IgD-negative memory B cell (primary cell): ENCODE measurements around the gene COL18A1. TPM values are rescaled to one million over a fixed set of nuclear protein-coding genes. Genes with fewer than 3 reads are reported as not detected.
A peak's percentile ranks its signal among the peaks of the same experiment; 100 is the strongest.

Experiments
- H3K27ac Mint-ChIP-seq, 3 donors: one replicate each; pipeline ENCODE4 v1.8.0; 2020 to 2022; ENCODE audit warnings: mild to moderate bottlenecking in 3 of 3, mixed read lengths in 3 of 3, moderate library complexity in 1 of 3
- H3K27me3 Mint-ChIP-seq: one replicate; pipeline ENCODE4 v1.8.0; 2021; ENCODE audit warnings: mixed read lengths
- H3K36me3 Mint-ChIP-seq: one replicate; pipeline ENCODE4 v1.8.0; 2020; ENCODE audit warnings: mild to moderate bottlenecking, mixed read lengths
- H3K4me1 Mint-ChIP-seq, 3 donors: one replicate each; pipeline ENCODE4 v1.8.0; 2020 to 2022; ENCODE audit warnings: mixed read lengths in 3 of 3, mild to moderate bottlenecking in 1 of 3
- H3K4me3 Mint-ChIP-seq, 4 donors: one replicate each; pipeline ENCODE4 v1.8.0; 2020 to 2022; ENCODE audit warnings: mild to moderate bottlenecking in 4 of 4, mixed read lengths in 4 of 4, moderate library complexity in 3 of 4
- H3K9me3 Mint-ChIP-seq, 3 donors: one replicate each; pipeline ENCODE4 v1.8.0; 2020 to 2021; ENCODE audit warnings: mixed read lengths in 3 of 3, mild to moderate bottlenecking in 1 of 3
- polyA plus RNA-seq: library from polyadenylated mRNA; unstranded; fragments of 300-500 nt; fragmentation: Illumina TruSeq; gene quantifications from one replicate; pipeline ENCODE4 v1.2.3, GENCODE V29; 2021

The COL18A1 gene
- polyA plus RNA-seq, 1 donor from 2014 or later, result 4.0 TPM

DNA sequence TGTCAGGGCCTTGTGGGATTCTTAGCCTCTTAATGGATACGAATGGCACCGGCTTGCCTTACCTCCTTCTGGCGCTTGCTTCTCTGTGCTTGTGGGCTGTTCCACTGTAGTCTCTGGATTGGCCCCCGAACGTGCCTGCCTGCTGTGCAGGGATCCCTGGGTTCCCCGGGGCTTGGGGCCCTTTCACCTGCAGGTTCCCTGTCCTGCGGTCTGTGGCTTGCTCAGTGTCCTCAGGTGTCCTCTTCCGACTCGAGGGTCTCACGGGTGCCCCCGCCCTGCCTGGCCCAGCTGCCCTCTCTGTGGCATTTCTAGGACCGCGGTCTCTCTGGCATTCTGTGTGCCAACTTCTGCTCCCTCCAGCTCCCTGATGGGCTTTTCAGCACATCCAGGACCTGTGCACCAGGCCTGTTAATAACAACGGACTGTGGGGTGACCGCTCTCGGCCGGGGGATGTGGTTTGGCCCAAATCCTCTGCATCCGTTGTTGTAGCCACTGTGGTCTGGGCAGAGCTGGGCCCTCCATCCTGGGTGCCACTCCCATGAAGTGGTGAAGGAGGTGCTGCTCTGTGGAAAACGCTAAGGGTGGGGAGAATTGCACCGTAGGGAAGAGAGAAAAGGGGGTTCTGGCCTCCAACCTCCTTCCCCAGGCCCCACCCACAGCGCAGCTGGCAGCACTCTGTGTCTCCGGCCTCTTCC lies 12.4 kb downstream of the COL18A1 start:
- H3K4me1 Mint-ChIP-seq, result no peaks in the 10 kb centered on the region
- no peaks in the 10 kb centered on the region for H3K9me3 Mint-ChIP-seq
- H3K36me3 Mint-ChIP-seq, result no peaks in the 10 kb centered on the region
- H3K27me3 Mint-ChIP-seq, result peaks cover 5% of the 10 kb centered on the region
- no peak overlapping the region for H3K27ac Mint-ChIP-seq
- H3K4me3 Mint-ChIP-seq, result no peak overlapping the region

DNA sequence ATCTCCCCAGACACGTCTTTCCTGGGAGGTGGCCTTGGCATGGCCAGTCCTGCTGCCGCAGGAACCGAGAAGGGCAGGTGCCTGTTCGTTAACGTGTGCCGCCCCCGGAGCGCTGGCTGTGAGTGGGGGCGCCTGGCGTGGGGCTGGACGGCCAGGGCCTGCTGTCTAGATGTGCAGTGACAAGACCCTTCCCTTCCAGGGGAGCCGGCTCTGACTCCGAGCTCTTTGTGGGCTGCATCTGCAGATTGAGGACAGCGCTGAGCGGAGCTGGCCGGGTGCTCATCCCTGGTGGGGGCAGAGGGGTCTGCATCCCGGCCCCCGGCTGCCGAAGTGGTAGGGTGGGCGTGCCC lies 13.0 kb downstream of the COL18A1 start:
- H3K4me3 Mint-ChIP-seq, result no peak overlapping the region
- H3K9me3 Mint-ChIP-seq, result no peaks in the 10 kb centered on the region
- H3K27ac Mint-ChIP-seq, result no peak overlapping the region

DNA sequence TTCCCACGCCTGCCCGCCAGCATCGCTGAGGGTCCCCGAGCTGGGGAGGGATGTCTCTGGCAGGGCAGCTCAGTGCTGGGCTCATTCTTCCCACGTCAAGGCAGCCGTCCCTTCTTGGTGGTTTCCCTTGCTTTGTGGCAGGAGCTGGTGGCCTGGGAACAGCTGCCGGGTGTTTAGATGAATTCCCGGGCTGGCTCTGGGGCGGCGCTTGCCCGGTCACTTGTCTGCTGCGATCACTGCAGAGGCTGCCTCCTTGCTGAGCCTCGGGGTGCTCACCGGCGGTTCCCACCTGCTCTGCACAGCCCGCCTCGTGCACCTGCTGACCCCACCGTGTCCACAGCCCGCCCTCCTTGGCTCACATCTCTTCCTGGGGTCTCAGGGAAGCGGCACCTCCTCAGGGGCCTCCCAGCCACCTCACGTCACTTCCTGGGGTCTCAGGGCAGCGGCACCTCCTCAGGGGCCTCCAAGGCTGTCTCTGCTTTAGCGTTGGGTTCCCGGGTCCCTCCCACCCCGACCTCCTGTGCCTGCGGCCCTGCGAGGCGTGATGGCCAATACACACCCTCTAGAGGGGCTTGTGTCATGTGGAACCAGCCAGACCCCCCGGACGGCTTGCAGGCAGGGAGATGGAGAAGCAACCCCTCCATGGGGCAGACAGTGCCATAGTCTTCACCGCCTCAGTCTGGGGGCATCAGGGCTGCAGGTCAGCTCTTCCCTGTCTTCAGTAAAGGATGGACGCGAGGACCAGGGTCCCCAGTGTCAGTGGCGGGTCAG lies 13.5 kb downstream of the COL18A1 start:
- Mint-ChIP-seq H3K4me3 (no peak overlapping the region), H3K27ac (peak overlapping the region in 1 of 3 donors; percentile 10), H3K4me1 (no peaks in the 10 kb centered on the region), H3K9me3 (no peaks in the 10 kb centered on the region), H3K27me3 (peaks cover 5% of the 10 kb centered on the region), H3K36me3 (no peaks in the 10 kb centered on the region)

More for the DNA sequence above, 13.0 kb downstream of the COL18A1 start:
- H3K4me1 Mint-ChIP-seq, result no peaks in the 10 kb centered on the region
- H3K27me3 Mint-ChIP-seq, result peaks cover 5% of the 10 kb centered on the region
- no peaks in the 10 kb centered on the region for H3K36me3 Mint-ChIP-seq

DNA sequence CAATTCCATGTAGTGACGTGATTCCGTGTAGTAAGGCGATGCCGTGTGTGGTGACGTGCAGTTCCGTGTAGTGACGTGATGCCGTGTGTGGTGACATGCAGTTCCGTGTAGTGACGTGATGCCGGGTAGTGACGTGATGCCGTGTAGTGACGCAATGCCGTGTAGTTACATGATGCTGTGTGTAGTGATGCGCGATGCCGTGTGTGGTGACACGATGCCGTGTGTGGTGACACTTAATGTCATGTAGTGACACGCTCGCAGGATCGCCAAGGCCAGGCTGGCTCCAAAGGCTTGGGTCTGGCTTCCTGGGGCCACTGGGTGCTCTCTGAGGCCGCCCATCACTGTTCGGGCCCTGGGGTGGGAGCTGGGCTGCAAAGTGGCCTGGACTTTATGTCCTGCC lies 14.2 kb downstream of the COL18A1 start:
- no peak overlapping the region for H3K4me3 Mint-ChIP-seq
- peaks cover 5% of the 10 kb centered on the region for H3K27me3 Mint-ChIP-seq
- peak overlapping the region in 1 of 3 donors; percentile 41 for H3K27ac Mint-ChIP-seq
- H3K36me3 Mint-ChIP-seq, result no peaks in the 10 kb centered on the region
- no peaks in the 10 kb centered on the region for H3K9me3 Mint-ChIP-seq
- H3K4me1 Mint-ChIP-seq, result no peaks in the 10 kb centered on the region

DNA sequence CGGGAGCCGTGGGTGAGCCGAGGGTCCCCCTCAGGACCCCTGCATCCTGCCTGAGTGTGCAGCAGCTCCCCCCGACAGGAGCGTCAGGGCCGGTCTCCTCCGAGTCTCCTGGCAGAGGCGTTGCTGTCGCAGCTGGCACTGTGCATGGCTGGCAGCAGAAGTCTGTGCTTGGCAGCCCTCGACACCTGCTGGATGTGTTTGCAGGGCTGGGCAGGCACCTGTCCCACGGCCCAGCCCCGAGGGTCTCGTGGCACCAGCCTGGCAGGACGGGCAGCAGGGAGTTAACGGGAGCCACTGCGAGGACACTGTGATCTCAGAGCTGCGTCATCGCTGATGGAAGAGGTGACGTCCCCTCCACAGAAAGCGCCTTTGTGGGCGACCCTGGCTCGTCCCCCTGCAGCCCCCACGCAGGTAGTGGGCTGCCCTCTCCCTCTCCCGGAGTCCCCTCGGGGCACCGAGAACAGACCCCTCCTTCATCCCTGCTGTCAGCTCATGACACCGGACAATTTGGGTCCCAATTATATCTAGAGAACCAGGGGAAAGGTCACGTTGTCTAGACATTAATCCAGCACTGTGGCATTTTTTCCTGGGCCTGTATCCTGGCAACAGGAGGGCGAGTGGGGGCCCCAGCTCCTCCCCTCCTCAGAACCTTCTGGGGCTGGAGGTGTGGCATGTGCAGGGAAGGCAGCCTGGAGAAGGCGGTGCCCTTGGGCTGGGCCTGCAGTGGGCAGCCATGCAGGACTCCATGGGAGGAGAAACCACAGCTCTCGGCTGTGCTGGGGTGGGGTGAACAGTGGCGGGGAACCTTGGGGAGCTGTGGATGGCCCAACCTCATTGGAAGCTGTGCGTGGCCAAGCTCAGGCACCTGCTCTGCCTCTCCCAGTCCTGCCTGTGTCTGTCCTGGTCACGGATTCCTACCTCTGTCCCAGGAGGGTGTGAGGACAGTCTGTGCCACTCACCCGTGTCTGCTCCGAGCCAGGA lies 15.4 kb downstream of the COL18A1 start:
- H3K36me3 Mint-ChIP-seq, result no peaks in the 10 kb centered on the region
- H3K4me1 Mint-ChIP-seq, result no peaks in the 10 kb centered on the region
- no peak overlapping the region for H3K4me3 Mint-ChIP-seq
- H3K27ac Mint-ChIP-seq, result no peak overlapping the region
- peaks cover 2% of the 10 kb centered on the region for H3K27me3 Mint-ChIP-seq
- no peaks in the 10 kb centered on the region for H3K9me3 Mint-ChIP-seq

DNA sequence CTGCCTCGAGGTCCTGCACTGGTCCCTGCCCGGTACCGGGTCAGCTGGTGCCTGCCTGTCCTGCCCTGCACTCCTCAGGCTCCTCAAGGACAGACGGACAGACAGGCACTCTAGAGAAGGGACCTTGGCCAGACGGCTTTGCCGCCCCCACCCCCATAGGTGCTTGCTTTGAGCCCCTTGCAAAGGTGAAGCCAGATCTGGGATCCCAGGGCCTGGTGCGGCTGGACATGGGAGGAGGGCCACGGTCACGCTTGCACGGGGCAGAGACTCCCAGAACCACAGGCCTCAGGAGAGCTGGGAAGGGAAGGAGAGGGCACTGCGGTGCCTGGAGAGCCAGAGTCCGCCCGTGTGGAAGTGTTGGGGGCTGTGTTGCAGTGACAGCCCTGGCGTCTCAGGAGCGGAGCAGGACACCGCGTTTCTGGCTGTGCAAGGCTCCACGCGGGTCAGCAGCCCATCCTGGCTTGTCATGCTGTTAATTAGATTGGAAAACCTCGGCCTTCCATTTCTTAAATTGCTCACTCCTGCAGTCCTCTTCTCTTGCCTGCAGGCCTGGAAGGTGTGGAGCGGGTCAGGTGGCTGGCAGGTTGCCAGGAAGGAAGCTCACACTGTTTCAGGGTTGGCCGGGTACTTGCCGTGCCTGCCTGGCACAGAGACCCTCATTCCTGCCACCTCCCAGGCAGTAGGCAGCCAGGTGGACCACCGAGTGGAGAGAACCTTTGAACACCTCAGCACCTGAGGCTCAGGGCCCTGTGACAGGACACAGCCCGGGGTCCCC lies 16.3 kb downstream of the COL18A1 start:
- Mint-ChIP-seq H3K4me1 (no peaks in the 10 kb centered on the region), H3K4me3 (no peak overlapping the region), H3K27ac (no peak overlapping the region), H3K9me3 (no peaks in the 10 kb centered on the region), H3K27me3 (peaks cover 2% of the 10 kb centered on the region), H3K36me3 (no peaks in the 10 kb centered on the region)

DNA sequence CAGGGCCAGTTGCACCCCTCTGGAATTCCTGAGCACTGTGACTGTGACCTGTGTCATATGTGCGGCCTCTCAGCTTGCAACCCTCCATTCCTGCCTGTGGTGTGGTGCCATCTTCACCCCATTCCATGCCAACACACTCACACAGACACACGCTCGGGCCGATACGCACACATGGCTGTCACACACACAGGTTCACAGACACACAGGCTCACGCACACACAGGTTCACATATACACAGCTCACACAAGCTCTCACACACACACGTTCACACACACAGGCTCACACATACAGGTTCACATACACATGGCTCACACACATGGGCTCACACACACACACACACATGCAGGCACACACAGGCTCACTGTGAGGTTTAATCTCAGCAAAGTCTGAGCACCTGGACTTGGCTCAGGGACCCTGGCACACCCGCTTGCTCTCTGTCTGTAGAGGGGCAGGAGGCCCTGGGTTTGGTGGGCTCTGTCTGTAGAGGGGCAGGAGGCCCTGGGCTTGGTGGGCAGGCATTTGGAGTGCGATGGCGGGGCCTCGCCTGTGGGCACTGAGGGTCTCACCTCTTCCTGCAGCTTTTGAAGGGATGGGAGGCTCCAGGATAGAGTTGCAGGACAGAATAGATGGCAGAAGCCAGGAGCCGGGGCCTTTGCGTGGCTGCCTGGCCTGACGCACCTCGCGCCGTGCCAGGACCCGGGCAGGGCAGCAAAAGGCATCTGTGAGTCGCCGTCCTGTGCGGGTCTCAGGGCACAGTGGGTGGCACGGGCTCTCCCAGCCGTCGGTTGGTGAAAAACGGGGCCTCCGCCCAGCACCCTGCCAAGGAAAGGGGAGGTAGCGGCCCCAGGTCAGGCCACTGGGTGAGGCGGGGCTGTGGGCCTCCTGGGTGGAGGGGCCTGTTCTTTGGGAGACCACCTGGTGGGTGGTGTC lies 17.1 kb downstream of the COL18A1 start:
- peaks cover 2% of the 10 kb centered on the region for H3K27me3 Mint-ChIP-seq
- no peaks in the 10 kb centered on the region for H3K9me3 Mint-ChIP-seq
- H3K4me1 Mint-ChIP-seq, result no peaks in the 10 kb centered on the region
- H3K27ac Mint-ChIP-seq, result no peak overlapping the region
- H3K4me3 Mint-ChIP-seq, result peak overlapping the region in 1 of 4 donors; percentile 12
- H3K36me3 Mint-ChIP-seq, result no peaks in the 10 kb centered on the region

DNA sequence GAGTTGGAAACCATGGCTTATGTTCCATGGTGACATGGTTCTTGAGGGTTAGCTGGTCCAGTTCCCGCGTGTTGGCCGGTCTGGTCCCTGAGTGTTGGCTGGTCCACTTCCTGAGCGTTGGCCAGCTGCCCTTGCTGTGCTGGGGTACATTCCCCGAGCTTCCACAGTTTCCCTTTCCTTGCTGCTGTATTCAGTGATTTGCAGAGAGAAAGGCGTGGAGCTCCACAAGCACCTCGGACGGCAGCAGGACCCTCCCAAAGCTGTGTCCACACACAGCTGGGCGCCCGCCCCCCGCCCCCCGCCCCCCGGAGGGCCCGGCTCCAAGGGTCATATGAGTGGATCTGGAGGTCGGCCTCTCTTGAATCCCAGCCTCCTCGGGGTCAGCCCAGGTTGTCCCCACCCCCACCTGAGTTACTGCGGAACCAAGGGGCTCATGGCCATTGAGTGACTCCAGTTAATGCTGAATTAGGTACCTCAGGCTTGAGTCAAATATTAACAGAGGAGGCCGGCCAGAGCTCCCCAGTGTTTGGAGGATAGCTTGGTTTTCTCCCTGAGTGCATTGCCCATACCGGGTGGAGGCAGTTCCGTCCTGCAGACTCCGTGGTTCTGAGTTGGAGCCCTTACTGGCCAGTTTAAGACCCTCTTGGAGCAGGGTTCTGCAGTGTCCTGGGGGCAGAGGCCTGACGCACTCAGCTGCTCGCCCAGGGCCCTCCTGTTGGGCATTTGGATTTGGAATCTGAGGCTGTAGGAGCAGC lies 18.4 kb downstream of the COL18A1 start:
- peaks cover 2% of the 10 kb centered on the region for H3K27me3 Mint-ChIP-seq
- H3K27ac Mint-ChIP-seq, result no peak overlapping the region
- H3K36me3 Mint-ChIP-seq, result no peaks in the 10 kb centered on the region
- no peaks in the 10 kb centered on the region for H3K9me3 Mint-ChIP-seq
- H3K4me3 Mint-ChIP-seq, result no peak overlapping the region
- no peaks in the 10 kb centered on the region for H3K4me1 Mint-ChIP-seq

DNA sequence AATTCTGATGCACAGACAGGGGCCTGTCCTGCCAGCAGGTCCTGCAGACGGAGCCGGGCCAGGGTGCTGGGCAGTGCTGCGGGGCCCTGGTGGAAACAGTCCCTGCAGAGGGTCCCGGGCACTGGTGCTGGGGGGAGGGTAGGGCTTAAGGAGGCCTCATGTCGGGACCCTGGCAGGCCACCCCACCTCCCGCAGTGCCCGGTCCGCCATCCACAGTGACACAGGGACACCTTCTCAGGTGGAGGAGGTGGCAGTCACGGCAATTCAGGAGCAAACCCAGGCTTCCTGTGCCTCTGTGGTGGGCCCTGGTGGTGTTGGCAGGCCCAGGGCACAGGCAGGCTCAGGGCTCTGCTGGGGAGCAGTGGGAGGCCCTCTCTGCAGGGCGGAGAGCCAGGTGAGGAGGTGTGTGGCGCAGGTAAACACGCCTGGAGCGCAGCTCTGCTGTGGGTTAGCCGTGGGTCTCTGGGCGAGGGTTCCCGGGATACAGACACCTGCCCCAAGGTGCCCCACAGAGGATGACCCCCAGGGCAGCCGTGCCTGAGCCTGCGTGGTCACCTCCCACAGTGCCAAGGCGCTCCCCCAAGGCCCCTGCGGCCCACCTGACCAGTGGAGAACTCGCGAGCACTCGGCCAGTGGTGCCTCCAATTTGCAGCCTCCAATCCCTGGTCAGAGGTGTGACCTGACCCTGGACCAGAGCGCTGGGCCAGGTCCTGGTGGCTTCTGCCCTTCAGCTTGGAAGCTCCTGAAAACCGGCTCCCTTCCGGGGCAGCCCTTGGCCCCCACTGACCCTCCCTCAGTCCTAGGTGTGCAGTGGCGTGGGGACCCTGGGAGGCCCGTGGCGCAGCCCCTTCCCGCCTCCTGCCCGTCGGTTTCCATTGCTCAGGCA lies 19.2 kb downstream of the COL18A1 start:
- no peaks in the 10 kb centered on the region for H3K4me1 Mint-ChIP-seq
- no peak overlapping the region for H3K4me3 Mint-ChIP-seq
- H3K9me3 Mint-ChIP-seq, result no peaks in the 10 kb centered on the region
- no peak overlapping the region for H3K27ac Mint-ChIP-seq
- no peaks in the 10 kb centered on the region for H3K36me3 Mint-ChIP-seq
- no peaks in the 10 kb centered on the region for H3K27me3 Mint-ChIP-seq

DNA sequence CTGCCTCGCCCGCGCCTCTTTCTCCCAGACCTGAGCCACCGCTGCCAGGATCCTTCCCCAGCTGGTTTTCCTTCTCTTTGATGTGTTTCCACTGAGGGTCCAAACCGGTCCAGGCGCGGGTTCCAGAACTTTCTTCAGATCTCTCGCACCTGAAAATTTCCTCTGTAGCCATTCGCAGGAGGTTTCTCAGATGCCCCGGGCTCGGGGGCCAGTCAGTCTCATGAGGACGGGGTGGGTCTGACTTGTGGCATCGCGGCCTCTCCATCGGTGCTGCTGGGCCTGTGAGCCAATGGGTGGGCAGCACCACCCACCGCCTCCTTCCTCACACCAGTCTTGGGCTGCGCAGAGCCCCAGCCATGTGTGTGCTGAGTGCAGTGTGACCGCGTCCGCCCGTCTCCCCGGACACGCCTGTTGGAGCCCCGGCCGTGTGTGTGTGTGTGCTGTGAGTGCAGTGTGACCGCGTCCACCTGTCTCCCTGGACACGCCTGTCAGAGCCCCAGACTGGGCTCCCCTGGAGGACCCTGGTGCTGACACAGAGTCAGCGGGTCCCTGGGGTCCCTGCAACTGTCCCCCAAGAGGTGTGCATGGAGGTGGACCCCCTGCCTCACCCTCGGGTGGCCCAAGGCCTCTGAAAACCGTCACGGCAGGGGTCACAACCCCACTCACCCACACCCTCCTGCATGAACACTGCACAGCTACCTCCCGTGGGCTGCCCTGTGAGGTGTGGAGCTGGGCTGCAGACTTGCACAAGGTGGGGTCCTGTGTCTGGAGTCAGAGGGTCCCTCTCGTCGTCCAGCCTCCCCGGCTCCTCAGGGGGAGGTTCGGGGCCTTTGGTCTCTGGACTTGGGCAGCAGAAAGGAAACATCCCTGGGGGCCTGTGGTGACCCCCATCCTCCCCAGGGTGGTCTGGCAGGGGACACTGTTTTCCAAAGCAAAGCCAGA lies 20.2 kb downstream of the COL18A1 start:
- H3K4me3 Mint-ChIP-seq, result no peak overlapping the region
- no peaks in the 10 kb centered on the region for H3K27me3 Mint-ChIP-seq
- H3K36me3 Mint-ChIP-seq, result no peaks in the 10 kb centered on the region
- H3K9me3 Mint-ChIP-seq, result no peaks in the 10 kb centered on the region
- no peaks in the 10 kb centered on the region for H3K4me1 Mint-ChIP-seq
- H3K27ac Mint-ChIP-seq, result no peak overlapping the region

DNA sequence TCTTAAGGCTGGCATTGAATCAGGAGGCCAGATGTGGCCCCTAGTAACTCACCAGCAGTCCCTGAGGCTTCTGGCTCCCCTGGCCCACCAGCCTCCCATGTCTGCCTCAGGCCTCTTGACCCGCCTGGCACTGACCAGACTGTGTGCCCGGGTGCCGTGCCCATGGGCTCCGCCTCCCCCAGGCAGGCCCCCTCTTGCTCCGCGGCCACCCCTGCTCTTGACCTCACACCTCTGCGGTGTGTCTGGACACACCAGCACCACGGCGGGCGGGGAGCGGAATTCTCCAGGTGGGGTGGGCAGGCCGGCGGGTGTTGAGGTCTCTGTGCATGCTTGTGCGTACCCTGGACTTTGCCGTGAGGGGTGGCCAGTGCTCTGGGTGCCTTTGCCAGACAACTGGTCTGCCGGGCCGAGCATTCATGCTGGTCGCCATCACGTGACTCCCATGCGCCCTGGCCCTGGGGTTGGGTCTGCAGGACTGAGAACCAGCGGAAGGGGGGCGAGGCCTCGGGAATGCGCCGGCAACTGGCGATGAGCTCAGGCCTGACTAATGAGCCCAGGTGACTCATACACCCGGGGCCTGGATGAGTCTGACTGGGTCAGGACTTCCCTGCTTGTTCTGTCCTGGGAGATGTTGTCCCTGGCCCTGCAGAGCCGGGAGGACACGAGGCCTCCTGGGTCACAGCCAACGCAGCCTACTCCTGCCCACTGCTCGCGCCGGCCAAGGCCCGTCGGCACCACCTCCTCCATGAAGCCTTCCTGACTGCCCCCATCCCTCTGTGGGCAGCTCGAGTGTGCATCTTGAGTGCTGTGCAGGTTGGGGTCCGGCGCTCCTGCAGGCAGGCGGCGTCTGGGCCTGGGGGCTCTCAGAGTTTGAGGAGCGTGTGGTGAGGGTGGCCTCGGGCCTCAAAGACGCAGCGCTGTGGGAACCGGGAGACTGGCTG lies 22.6 kb downstream of the COL18A1 start:
- Mint-ChIP-seq H3K36me3 (no peaks in the 10 kb centered on the region), H3K4me3 (no peak overlapping the region)

More for the DNA sequence above, 22.6 kb downstream of the COL18A1 start:
- H3K27ac Mint-ChIP-seq, result no peak overlapping the region
- H3K9me3 Mint-ChIP-seq, result no peaks in the 10 kb centered on the region
- H3K4me1 Mint-ChIP-seq, result no peaks in the 10 kb centered on the region
- H3K27me3 Mint-ChIP-seq, result peaks cover 9% of the 10 kb centered on the region
